ENCODE measurements around the gene PHLDB3. TPM values are rescaled to one million over a fixed set of nuclear protein-coding genes. Genes with fewer than 3 reads are reported as not detected.

PHLDB3 gene
- total RNA-seq, 1 experiment from 2014 or later, result 29.0 TPM

DNA sequence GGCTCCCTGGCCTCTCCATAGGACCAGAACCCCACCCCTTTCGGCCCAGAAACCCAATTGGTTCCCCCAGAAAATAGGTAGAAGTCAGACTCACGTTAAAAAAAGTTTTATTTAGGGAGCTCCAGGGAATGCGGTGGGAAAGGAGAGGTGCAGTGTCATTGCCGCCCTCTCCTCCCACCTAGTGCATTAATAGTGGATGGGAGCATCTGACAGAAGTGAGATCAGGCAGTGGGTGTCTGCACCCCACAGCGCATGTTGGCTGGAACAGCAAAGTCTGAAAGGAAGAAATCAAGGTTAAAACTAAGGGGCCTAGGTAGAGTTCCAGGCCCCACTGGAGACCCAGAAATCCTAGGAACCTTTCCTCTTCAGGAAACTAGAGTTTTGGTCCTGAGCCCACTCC lies 2.1 kb upstream of the PHLDB3 start:
- ATAC-seq (no peak), DNase-seq (no peak)
- H3F3A ChIP-seq (ENCODE audit: low read length, unreplicated experiment), result no peaks in the 10 kb centered on the region
- TF ChIP-seq, protein P1, sequence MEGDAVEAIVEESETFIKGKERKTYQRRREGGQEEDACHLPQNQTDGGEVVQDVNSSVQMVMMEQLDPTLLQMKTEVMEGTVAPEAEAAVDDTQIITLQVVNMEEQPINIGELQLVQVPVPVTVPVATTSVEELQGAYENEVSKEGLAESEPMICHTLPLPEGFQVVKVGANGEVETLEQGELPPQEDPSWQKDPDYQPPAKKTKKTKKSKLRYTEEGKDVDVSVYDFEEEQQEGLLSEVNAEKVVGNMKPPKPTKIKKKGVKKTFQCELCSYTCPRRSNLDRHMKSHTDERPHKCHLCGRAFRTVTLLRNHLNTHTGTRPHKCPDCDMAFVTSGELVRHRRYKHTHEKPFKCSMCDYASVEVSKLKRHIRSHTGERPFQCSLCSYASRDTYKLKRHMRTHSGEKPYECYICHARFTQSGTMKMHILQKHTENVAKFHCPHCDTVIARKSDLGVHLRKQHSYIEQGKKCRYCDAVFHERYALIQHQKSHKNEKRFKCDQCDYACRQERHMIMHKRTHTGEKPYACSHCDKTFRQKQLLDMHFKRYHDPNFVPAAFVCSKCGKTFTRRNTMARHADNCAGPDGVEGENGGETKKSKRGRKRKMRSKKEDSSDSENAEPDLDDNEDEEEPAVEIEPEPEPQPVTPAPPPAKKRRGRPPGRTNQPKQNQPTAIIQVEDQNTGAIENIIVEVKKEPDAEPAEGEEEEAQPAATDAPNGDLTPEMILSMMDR (conservative IDR thresholded peaks at IDR 0.05; ENCODE audit: low read depth, low read length), result no peak
- TF ChIP-seq EZH2 (IDR thresholded peaks at IDR 0.05; ENCODE audit: low read length, unreplicated experiment) (no peak), EZH2phosphoT487 (IDR thresholded peaks at IDR 0.05; ENCODE audit: borderline replicate concordance, low read length) (no peak)
- H3K27me3 ChIP-seq (ENCODE audit: low read length), result no peaks in the 10 kb centered on the region
- H3K27ac ChIP-seq (ENCODE audit: low read length), result no peak overlapping the region
- H3K4me3 ChIP-seq (ENCODE audit: low read length), result no peak overlapping the region
- BruUV-seq (replicated peaks), result no TSS peak
- H3K4me1 ChIP-seq (ENCODE audit: insufficient read depth, low read length), result 0 out of 2 replicates have a peak, but pooled peaks cover 9% of the 10 kb centered on the region
- H3K4me2 ChIP-seq (ENCODE audit: low read length), result no peak overlapping the region
- H4K20me1 ChIP-seq (ENCODE audit: low read length), result no peaks in the 10 kb centered on the region
- ChIA-PET CTCF (interaction anchor here (0.7 kb wide), 1 partner anchor 59 kb away, joined by 4 read pairs; no protein-coding TSS in a partner anchor), POLR2A (ENCODE audit: unreplicated experiment) (no interaction called here)
- no peaks in the 10 kb centered on the region for H3K9me2 ChIP-seq (replicated peaks; ENCODE audit: low read length)
- intact Hi-C loops (cut with micrococcal nuclease), result no loop called here
- no peaks in the 10 kb centered on the region for H3K79me2 ChIP-seq (ENCODE audit: low read length)
- H3K36me3 ChIP-seq (ENCODE audit: low read depth, low read length), result no peaks in the 10 kb centered on the region
- H3K9me3 ChIP-seq (ENCODE audit: low read length), result no peaks in the 10 kb centered on the region
- H2AFZ ChIP-seq (ENCODE audit: low read length), result no peak overlapping the region
- H3K9ac ChIP-seq (ENCODE audit: low read length), result no peak overlapping the region

DNA sequence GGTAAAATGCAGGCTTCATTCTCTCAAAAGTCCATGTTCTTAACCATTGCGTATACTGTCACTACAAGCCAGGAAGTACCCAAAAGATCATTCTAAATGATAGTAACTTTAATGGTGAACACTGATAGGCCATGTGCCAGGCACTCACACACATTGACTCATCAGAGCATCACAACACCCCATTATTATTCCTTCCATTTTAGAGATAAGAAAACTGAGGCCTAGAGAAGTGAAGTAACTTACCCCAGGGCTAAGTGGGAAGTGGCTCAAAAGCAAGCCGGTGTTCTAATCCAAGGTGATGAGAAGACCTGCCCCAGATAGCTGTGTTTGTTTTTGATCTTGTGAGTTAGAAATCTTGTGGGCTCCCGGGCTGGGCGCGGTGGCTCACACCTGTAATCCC lies 1.4 kb upstream of the PHLDB3 start:
- Histone ChIP-seq H2AFZ (ENCODE audit: low read length) (no peak overlapping the region), H3K27ac (ENCODE audit: low read length) (no peak overlapping the region), H3K4me2 (ENCODE audit: low read length) (no peak overlapping the region), H3K27me3 (ENCODE audit: low read length) (no peaks in the 10 kb centered on the region), H4K20me1 (ENCODE audit: low read length) (no peaks in the 10 kb centered on the region), H3F3A (ENCODE audit: low read length, unreplicated experiment) (no peaks in the 10 kb centered on the region), H3K9me3 (ENCODE audit: low read length) (no peaks in the 10 kb centered on the region), H3K4me1 (ENCODE audit: insufficient read depth, low read length) (0 out of 2 replicates have a peak, but pooled peaks cover 9% of the 10 kb centered on the region), H3K4me3 (ENCODE audit: low read length) (no peak overlapping the region), H3K9me2 (replicated peaks; ENCODE audit: low read length) (no peaks in the 10 kb centered on the region), H3K36me3 (ENCODE audit: low read depth, low read length) (no peaks in the 10 kb centered on the region), H3K9ac (ENCODE audit: low read length) (no peak overlapping the region), H3K79me2 (ENCODE audit: low read length) (no peaks in the 10 kb centered on the region)
- intact Hi-C loops (cut with micrococcal nuclease), result no loop called here
- BruUV-seq (replicated peaks), result no TSS peak
- ChIA-PET POLR2A (ENCODE audit: unreplicated experiment) (no interaction called here), CTCF (no interaction called here)
- DNase-seq (no peak), ATAC-seq (no peak)
- TF ChIP-seq EZH2phosphoT487 (IDR thresholded peaks at IDR 0.05; ENCODE audit: borderline replicate concordance, low read length), result no peak
- TF ChIP-seq EZH2 (IDR thresholded peaks at IDR 0.05; ENCODE audit: low read length, unreplicated experiment), result no peak
- TF ChIP-seq, protein P1 (conservative IDR thresholded peaks at IDR 0.05; ENCODE audit: low read depth, low read length), result no peak

DNA sequence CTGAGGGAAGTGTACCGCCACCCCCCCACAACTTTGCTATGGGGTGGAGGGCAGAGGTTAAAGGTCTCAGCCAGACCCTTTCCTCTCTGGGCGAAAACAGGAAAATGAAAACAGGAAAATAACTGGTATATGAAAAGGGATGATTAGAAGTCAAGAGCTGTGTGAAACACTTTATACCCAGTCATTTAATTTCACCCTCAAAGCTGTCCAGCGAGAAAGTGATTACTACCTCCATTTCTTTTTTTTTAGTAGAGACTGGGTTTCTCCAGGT lies 575 bp upstream of the PHLDB3 start:
- Histone ChIP-seq H3K9me2 (replicated peaks; ENCODE audit: low read length) (no peaks in the 10 kb centered on the region), H3K79me2 (ENCODE audit: low read length) (no peaks in the 10 kb centered on the region), H3K4me2 (ENCODE audit: low read length) (peak overlapping the region; percentile 97), H3K9me3 (ENCODE audit: low read length) (no peaks in the 10 kb centered on the region), H3K27ac (ENCODE audit: low read length) (no peak overlapping the region), H4K20me1 (ENCODE audit: low read length) (no peaks in the 10 kb centered on the region), H3K9ac (ENCODE audit: low read length) (no peak overlapping the region), H3F3A (ENCODE audit: low read length, unreplicated experiment) (no peaks in the 10 kb centered on the region), H3K4me3 (ENCODE audit: low read length) (peak overlapping the region; percentile 84; the same call in 1 of the 2 replicates), H3K36me3 (ENCODE audit: low read depth, low read length) (no peaks in the 10 kb centered on the region), H3K27me3 (ENCODE audit: low read length) (no peaks in the 10 kb centered on the region), H3K4me1 (ENCODE audit: insufficient read depth, low read length) (0 out of 2 replicates have a peak, but pooled peaks cover 9% of the 10 kb centered on the region), H2AFZ (ENCODE audit: low read length) (peak overlapping the region; percentile 99; the same call in 1 of the 2 replicates)
- ChIA-PET CTCF (interaction anchor here (1.9 kb wide), 1 partner anchor 58 kb away, joined by 14 read pairs; no protein-coding TSS in a partner anchor), POLR2A (ENCODE audit: unreplicated experiment) (no interaction called here)
- intact Hi-C loops (cut with micrococcal nuclease), result no loop called here
- DNase-seq, result no peak
- TF ChIP-seq EZH2 (IDR thresholded peaks at IDR 0.05; ENCODE audit: low read length, unreplicated experiment), result no peak
- BruUV-seq (replicated peaks), result no TSS peak
- ATAC-seq, result no peak

Data from PC-3 (cell line).